ENCODE results near the gene CYP20A1.
"Not testable (repeated sequence)": the region's sequence is repeated elsewhere in the genome, so short reads cannot be mapped to it uniquely, and the experiment has no call there.

CYP20A1 gene

GRCh38 chr2:203238704-203239526 lies at the start of gene CYP20A1:
Gene CYP20A1 (plus strand): TSS chr2:203239018. CDS start chr2:203239063, 45 bp downstream.
- DNase-seq = peak; percentile 97 to 98

- DNase-seq = not testable (repeated sequence)
These were observed 48.3 kb upstream of the CYP20A1 start for GRCh38 chr2:203190547-203190946.

GRCh38 chr2:203191026-203191425 lies 47.8 kb upstream of the CYP20A1 start:
- not testable (repeated sequence) for DNase-seq

GRCh38 chr2:203191961-203192360 lies 46.9 kb upstream of the CYP20A1 start:
- no peak for DNase-seq

GRCh38 chr2:203195331-203196036 lies 43.3 kb upstream of the CYP20A1 start:
- DNase-seq = no peak

- no peak for DNase-seq
These were observed 38.0 kb upstream of the CYP20A1 start for GRCh38 chr2:203200866-203201265.

GRCh38 chr2:203201426-203201825 lies 37.4 kb upstream of the CYP20A1 start:
- no peak for DNase-seq

- DNase-seq = no peak
These were observed 29.3 kb upstream of the CYP20A1 start for GRCh38 chr2:203209538-203209937.

GRCh38 chr2:203225423-203226039 lies 13.3 kb upstream of the CYP20A1 start:
- DNase-seq = peak; percentile 28 to 35

- DNase-seq = not testable (repeated sequence)
These were observed 9.1 kb upstream of the CYP20A1 start for GRCh38 chr2:203229674-203230073.

GRCh38 chr2:203237346-203238238 lies 1.2 kb upstream of the CYP20A1 start:
- peak in 1 of 2 donors; percentile 8 for DNase-seq

- no peak for DNase-seq
These were observed 520 bp upstream of the CYP20A1 start for GRCh38 chr2:203238292-203238703.

GRCh38 chr2:203240491-203240890 lies 1.7 kb downstream of the CYP20A1 start:
- DNase-seq = no peak

GRCh38 chr2:203242518-203242917 lies 3.7 kb downstream of the CYP20A1 start:
- no peak for DNase-seq

- DNase-seq = no peak
These were observed 7.8 kb downstream of the CYP20A1 start for GRCh38 chr2:203246646-203247045.

- no peak for DNase-seq
These were observed 14.0 kb downstream of the CYP20A1 start for GRCh38 chr2:203252818-203253217.

- not testable (repeated sequence) for DNase-seq
These were observed 14.7 kb downstream of the CYP20A1 start for GRCh38 chr2:203253422-203254095.

GRCh38 chr2:203261326-203262159 lies 22.7 kb downstream of the CYP20A1 start:
- DNase-seq = no peak

- DNase-seq = no peak
These were observed 40.5 kb downstream of the CYP20A1 start for GRCh38 chr2:203279288-203279687.

GRCh38 chr2:203280428-203281064 lies 41.7 kb downstream of the CYP20A1 start:
- no peak for DNase-seq
